GM18909 (cell line): ENCODE data around the gene ABCG8.

Experiments used
- ATAC-seq: cut with Tn5 transposase; IDR thresholded peaks from one replicate; pipeline ENCODE4 v1.9.1; 2021; ENCODE audit warnings: mild to moderate bottlenecking; ENCODE audit not compliant: unreplicated experiment, poor library complexity

The ABCG8 gene

GRCh38 chr2:43853141-43854081 lies 14.6 kb downstream of the ABCG8 start:
- no peak for ATAC-seq

DNA sequence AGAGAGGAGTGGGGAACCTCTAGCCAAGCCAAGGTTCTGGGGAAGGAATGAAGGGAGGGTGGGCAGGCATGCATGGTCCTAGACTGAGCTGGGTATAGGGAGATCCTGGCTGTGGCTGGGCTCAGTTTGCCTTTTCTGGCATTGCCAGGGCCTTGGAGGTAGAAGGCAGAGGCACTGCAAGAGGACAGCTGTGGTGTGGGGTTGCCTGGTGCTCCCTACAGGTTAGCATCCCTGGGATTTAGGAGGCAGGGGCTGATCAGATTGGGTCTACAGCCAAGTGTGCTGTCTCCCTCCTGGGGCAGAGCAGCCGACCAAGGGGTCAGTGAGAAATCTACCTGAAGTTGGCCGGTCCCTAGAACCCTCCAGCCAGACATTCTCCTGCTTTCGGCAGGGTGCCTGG lies 15.9 kb downstream of the ABCG8 start:
- ATAC-seq: no peak

DNA sequence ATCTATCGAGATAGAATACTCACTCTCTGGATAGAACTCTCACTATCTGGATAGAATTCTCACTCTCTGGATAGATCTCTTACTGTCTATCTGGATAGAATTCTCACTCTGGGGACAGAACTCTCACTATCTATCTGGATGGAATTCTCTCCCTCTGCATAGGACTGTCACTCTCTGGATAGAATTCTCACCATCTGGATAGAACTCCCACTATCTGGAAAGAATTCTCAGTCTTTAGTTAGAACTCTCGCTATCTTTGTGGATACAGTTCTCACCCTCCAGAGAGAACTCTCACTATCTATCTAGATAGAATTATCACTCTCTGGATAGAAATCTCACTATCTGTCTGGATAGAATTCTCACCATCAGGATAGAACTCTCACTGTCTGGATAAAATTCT lies 16.5 kb downstream of the ABCG8 start:
- ATAC-seq: no peak

DNA sequence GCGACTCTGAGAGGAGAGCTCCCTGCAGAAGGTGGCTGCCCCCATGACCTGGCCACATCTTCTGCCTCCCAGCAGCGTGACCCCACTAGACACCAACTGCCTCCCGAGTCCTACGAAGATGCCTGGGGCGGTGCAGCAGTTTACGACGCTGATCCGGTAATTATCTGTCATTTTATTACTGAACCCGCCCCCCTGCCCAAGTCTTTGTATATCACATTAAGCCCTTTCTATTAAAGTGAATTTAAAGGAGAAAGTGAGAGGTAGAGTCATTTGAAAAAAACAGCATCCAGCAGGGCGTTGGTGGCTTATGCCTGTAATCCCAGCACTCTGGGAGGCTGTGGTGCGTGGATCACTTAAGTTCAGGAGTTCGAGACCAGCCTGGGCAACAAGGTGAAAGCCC lies 33.4 kb downstream of the ABCG8 start:
- ATAC-seq: no peak

DNA sequence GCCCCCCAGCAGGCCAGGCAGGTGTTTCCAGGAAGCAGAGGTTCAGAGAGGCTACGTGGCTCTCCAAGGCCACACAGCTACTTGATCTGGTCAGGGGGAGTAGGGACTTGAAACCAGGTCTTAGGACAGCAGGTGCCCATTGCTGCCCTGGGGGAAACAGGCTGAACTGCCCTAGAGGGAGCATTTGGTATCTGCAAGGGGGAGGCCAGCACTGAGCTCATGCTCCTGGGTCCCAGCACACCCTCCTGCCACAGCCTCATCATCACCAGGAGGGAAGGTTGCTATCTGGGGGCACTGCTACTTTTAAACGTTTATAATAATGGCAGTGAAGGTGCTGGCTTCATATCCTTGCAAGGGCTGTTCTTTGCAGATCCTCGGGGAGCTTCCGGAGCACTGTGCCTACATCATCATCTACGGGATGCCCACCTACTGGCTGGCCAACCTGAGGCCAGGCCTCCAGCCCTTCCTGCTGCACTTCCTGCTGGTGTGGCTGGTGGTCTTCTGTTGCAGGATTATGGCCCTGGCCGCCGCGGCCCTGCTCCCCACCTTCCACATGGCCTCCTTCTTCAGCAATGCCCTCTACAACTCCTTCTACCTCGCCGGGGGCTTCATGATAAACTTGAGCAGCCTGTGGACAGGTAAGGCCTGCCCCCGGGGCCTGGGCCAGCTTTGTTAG lies 36.1 kb downstream of the ABCG8 start:
- no peak for ATAC-seq

DNA sequence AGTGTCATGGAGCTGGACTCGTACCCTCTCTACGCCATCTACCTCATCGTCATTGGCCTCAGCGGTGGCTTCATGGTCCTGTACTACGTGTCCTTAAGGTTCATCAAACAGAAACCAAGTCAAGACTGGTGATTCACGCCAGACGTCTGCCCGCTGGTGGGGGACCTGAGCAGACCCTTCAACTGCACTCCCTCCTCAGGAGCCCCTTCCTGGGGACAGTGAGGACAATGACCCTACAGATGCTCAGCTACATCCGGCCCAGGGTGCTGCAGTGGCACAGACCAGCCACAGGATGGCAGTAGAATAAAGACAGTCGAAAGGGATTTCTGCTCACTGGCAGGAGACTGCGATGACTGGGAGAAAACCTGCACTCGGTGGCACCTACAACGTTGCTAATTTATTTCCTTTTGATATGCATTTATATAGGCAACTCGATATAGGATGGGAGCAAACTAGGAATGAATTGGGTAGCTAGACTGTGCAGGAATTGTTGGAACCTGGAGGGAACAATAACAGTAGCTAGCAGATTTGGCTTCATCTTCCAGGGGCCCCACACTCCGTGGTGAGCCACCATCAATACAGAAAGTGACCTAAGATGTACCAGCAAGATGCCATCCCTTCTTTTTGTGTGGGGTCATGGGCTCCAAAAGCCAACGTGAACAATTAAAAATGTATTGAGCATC lies 39.2 kb downstream of the ABCG8 start:
- peak; percentile 69 for ATAC-seq

DNA sequence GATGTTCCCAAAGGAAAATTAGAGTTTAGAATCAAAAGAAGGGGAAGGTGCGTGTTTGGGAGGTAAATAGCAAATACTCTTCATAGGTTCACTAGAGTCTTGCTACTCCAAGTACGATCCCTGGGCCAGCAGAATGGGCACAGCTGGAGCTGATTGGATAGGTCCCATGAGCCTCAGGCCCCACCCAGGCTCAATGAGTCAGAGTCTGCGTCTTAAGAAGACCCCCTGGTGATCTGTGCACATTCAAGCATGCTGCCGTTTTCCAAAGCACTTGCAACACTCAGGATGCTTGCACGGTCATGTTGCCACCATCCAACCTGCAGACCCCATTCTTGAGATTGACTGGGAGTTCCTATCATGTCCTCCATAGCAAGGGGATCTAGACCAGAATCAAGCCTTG lies 40.5 kb downstream of the ABCG8 start:
- ATAC-seq: no peak

DNA sequence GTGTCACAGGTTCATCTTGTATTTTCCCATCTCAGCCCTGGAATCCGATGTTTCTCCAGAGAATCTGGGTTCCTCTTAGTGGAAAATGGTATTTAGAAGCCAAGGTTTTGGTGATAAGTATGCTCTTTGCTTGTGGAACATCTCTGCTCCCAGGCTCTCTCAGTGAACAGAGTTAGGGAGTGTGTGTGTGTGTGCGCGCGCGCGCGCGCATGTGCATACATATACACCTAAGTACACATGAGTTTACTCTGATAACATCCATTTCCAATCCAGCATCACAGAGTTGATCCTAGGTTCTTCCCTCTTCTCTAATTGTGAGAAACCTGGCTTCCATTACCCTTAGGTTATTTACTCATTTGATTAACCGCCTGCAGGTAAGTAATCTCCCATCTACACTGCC lies 41.7 kb downstream of the ABCG8 start:
- ATAC-seq: no peak

DNA sequence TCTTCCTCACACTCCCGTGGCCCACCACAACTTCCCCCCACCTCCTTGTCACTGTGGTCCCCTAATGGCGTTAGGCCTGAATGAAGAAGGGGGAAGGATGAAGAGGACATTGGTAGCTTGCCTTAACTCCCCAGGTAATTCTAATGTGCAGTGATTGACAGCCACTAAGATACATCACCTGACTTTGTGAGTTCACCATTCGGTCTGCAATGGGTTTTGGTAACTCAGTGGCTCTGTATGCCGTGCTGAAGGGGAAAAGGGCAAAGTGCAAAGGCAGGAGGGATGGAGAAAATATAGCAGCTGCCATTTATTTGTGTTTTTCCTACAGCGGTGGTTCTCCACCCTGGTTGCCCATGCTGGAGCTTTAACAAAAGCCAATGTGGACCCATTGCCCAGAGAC lies 42.2 kb downstream of the ABCG8 start:
- ATAC-seq: no peak

GRCh38 chr2:43882312-43882711 lies 43.5 kb downstream of the ABCG8 start:
- ATAC-seq: no peak

GRCh38 chr2:43884689-43885088 lies 45.9 kb downstream of the ABCG8 start:
- ATAC-seq: no peak

- ATAC-seq: no peak
Measured at GRCh38 chr2:43885132-43885632, 46.4 kb downstream of the ABCG8 start.

GRCh38 chr2:43887176-43887575 lies 48.4 kb downstream of the ABCG8 start:
- no peak for ATAC-seq

GRCh38 chr2:43889416-43889815 lies 50.6 kb downstream of the ABCG8 start:
- no peak for ATAC-seq

- ATAC-seq: no peak
Measured at GRCh38 chr2:43890855-43891254, 52.1 kb downstream of the ABCG8 start.

DNA sequence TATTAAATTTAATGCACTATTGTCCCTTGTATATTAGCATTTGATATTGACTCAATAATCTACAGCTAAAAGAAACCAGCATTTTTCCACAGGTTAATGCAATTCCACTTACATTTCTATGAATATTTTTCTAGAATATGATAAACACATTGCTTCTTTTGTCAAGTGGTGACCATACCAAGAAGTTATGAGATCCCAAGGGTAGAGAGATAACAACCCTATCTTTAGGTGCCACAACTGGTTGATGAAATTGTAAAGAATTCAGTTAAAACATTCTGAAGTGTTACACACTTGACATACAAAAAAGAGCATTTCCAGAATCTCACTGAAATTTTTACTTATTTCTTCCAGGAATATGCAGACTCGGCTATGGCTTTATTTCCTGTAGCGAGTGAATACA lies 56.0 kb downstream of the ABCG8 start:
- ATAC-seq: no peak

DNA sequence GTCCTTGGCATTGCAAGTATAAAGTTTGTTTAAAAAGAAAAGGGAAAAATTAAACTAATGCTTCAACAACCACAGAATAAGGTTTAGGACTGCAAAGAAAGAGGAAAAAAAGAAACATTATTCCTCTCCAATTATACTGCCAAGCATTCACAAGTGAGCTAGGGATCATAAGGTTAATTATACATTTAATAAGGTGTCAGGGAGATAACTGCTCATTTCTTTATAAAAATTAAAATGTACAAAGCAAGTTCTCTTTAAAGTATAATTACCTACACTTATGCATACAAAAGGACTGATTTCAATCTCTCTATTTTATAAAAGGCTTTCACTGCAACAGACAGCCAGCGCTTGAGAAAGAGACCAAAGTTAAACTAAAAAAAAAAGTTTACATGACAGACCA lies 58.1 kb downstream of the ABCG8 start:
- ATAC-seq: no peak

GRCh38 chr2:43897492-43897891 lies 58.7 kb downstream of the ABCG8 start:
- no peak for ATAC-seq

DNA sequence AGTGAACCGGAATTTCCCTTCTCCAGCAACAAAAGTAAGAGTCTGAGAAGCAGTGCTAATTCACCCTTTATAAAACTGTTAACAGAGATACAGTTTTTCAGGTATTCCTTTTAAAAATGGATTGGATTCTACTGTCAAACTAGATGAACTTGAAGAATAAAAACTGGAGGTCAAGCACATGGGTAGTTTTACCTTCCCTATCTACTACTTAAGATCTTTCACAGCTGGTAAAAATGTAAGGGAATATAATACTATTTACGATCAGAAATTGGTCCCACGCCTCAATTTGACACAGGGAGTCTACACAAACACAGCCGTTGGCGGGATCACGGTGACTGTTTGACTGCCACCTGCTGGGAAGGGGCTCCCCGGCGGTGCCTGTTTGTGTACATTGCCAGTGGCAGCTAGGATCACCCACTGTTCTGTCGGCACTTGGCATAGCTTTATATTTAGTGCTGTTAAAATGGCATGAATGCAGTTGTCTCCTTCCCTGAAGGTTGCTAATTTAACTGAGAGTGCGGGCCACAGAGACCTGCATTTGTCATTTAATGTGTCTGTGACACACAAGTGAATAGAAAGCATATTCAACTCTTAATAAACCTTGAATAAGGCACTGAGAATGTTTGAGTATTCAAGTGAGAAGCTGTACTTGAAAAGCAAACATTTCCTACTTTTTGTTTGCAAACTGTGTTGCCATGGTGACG lies 59.5 kb downstream of the ABCG8 start:
- no peak for ATAC-seq

DNA sequence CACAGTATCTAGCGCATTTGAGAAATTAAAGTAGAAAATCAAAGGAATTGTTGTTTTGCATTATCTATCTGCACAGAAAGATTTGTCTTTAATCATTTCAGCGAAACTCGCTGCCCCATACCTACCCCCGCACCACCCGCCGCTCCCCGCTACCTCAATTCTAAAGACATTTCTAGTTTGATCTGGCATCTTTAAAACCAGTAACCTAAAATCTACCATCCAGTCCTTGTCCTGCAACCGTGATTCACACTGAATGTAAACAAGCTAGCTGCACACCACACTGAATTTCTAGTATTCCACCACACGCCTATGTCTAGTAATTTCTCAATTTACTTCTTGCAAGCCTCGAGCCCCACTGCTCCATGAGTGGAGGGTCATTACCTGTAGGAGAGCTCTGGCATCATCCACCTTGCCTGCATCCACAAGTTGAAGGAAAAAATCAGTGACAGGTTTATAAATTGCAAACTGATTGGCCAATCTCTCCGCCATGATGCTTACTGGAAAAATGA lies 60.1 kb downstream of the ABCG8 start:
- no peak for ATAC-seq
